HG03060 (cell line): Measurements from ENCODE around the gene ANKIB1.
"Not testable (repeated sequence)": the region's sequence is repeated elsewhere in the genome, so short reads cannot be mapped to it uniquely, and the experiment has no call there.

Experiments used
- ATAC-seq: cut with Tn5 transposase; IDR thresholded peaks from one replicate; pipeline ENCODE4 v1.9.1; 2021; ENCODE audit warnings: low read depth, moderate number of reproducible peaks; ENCODE audit not compliant: unreplicated experiment

The ANKIB1 gene

DNA sequence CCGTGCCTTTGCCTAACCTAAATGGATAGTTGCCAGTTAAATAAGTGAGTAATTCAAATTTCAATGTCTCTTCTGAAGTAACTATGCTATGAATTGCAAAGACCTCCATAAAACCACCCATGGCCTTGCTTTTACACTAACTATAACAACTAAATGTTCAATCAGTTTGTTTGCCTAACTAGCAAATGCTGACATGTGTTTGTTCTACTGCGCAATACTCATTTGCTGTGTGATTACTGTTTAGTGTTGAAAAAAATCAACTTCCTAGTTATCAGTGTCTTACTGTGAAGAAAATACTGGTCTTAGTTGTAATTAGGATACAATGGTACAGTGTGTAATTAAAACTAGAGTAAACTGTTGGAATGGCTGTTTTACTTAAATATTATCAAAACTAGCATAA, 154.2 kb downstream of the ANKIB1 start:
- no peak for ATAC-seq

DNA sequence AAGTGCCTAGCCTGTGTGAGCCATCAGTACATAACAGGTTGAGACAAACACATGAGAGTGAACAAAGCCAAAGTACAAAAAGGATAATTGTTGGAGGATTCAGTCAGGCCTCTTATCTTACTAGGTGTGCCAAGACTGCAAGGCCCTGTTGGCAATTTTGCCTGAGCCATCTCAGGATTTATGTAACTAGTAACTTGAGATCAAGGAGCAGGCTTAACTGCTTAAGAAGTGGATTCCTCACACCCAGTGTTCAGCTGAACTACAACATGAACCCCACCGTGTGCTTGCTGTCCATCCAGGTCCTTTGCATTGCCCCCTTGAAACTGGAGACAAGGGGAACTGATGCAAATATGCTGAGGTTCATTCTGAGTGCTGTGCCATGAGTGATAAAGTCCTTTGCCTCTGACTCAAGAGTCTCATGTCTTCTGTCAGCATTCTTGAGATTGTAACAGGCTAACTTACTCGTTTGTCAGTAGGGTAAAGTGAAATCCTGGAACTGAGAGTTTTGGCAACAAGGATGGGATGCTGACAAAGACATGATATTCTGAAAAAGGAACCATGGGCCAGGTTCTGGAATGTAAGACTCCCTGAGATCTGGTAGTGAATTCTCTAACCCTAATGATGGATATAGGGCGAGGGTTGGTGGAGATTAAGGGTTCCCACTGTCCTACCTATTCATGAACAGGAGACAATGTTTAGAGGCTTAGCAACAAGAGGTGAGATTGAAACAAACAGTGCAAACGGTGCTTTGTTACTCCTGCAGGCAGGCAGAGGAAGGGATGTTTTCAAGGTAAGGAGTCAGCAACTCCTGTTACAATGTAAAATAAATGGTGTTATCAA, 157.4 kb downstream of the ANKIB1 start:
- no peak for ATAC-seq

DNA sequence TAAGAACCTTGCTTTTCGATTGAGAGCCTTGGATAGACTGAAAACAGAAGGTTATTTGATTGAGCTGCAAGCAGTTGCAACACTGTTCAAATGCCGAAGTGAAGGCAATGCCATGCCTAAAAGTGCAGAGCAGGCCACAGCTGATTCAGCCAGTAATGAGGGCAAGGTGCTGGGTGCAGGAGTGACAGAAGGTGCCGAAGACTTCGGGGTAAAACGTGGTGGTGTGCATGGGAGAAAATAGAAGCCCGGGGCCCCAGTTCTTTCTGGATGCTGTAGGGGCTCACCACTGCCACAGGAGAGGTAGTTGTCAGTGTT, 157.9 kb downstream of the ANKIB1 start:
- ATAC-seq: no peak

DNA sequence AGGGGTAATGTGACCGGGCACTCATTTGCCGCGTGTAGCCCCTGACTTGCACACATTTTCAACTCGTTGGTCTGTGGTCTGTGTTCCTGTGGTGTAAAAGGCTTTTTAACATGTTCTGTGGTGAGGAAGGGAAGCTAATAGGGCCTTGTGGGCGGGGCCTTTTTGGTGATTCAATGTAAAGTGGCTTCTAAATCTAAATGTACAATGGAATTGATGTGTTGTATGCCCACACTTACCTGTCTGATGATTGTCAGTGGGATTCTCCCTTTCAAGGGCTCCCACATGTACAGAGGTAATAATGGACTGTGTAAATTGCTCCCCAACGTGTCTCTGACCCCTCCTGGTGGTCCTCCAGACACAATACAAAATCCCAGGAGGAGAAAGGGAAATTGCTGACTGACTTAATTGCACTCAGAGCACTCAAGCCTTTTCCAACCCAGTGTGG, 158.4 kb downstream of the ANKIB1 start:
- no peak for ATAC-seq

DNA sequence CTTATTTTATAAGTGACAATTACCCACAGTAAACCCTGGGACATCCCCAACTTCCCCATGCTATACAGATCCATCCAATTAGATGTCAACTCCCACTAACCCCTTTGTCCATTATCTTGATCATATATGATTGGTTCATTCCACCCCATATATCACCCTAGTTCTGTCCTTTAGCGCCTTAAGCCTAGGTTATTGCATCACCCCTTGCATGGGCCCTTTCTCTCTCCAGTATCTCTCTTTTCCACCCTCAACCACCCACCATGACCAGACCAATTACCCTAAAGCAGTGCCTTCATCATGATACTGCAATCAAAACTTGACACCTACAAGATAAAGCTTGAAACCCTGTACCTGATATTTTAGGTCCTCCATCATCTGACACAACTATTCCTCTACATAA, 163.6 kb downstream of the ANKIB1 start:
- no peak for ATAC-seq

DNA sequence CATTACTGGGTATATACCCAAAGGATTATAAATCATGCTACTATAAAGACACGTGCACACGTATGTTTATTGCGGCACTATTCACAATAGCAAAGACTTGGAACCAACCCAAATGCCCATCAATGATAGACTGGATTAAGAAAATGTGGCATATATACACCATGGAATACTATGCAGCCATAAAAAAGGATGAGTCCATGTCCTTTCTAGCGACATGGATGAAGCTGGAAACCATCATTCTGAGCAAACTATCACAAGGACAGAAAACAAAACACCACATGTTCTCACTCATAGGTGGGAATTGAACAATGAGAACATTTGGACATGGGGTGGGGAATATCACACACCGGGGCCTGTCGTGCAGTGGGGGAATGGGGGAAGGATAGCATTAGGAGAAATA, 164.4 kb downstream of the ANKIB1 start:
- ATAC-seq: not testable (repeated sequence)

DNA sequence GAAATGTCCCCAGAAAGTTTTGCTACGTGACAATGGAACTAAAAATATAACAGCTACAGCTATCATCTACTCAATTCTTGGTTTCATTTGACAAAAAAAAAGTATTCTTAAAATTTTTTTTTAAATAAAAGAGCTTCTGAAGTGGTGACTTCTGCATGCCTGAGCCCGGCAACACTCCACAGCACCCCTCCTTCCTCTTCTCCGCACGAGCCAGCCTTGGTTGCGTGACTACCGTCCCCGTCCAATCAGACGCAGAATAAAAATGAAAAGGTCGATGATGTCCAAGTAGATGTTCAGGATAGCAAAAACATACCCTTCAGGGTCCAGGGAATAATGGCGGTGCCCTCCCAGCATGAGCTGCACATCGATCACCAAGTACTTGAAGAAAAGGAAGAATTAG, 167.0 kb downstream of the ANKIB1 start:
- no peak for ATAC-seq

DNA sequence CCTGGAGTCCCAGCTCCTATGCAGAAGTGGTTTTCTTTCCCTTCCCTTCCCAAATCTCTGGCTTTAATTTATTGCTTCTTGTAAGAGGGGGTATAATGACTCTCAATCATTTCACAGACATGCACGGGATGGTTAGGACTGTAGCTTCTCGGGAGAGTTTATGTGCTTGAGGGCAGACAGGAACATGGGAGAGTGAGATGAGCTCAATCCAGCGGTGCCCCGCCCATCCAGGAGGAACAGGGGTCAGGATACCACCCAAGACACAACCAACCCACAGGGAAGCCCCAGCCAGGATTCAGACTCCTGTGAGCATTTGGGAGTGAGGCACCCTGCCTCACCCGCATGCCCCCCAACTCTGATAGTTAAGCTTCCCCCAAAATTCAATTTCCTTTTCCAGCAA, 167.8 kb downstream of the ANKIB1 start:
- no peak for ATAC-seq

DNA sequence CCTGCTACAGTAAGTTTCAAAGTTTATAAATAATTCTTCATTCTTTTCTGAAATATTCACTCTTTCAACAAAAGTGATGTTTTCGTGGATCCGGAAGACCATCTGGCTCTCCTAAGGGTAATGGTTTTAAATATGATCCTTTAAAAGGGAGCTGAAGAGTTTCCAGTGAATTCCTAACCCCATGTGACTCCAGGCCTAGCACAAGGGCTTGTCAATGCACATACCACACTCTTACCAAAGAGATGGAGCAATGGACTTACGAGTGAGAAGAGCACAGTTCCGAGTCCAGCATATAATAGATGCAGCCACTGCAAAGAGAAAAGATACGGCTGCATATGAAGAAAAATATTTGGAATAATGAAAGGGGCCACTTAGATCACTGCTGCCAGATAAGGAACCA, 169.5 kb downstream of the ANKIB1 start:
- ATAC-seq: no peak

DNA sequence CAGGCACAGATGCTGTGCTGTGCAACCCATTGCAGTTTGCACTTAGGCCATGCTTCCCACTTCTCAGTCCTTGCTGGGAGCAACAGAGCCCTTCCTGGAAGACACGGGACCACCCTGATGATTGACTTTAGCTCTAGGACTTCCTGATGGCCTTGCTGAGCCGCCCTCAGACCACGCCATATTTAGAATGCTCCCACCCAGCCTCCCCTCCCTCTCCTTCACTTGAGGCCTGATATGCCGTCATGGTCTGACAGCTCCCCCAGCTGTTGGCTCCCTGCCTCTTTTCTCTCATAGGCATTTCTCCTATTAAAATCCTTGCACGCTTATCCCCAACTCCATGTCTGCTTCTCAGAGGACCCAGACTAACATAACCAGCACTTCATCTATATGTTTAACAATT, 172.1 kb downstream of the ANKIB1 start:
- no peak for ATAC-seq

DNA sequence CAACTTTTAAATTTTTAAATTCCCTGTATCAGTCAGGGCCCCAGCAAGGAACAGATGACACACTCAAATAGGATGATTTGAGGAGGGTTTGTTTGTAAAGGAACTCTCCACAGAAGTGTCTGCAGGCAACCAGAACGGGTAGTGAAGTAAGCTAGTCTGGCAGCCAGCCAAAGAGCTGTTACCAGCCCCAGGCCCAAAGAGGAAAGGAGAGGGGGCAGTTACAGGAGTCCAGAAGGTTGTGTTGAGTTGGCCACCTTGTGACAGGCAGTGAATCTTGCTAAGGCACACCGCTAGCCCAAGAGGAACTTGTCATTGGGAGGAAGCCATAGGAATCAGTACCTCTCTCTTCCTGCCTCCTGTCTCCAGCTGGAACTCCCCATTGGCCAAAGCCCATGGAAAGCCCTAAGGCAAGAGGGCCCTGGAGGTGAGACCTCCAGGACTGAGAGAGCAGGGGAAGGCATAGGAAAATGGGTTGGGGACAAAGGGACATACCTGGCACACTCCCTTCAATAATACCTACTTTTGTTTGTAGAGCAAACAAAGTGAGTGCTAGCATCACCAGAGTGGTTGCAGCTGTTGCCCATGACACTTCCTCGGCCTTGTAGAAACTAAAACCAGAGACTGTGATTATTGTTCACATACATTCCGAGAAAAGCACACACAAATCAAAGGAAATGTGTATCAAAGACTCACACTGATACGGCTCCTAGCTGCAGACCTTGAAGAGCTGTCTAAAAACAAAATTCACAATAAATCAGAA, 176.1 kb downstream of the ANKIB1 start:
- no peak for ATAC-seq

DNA sequence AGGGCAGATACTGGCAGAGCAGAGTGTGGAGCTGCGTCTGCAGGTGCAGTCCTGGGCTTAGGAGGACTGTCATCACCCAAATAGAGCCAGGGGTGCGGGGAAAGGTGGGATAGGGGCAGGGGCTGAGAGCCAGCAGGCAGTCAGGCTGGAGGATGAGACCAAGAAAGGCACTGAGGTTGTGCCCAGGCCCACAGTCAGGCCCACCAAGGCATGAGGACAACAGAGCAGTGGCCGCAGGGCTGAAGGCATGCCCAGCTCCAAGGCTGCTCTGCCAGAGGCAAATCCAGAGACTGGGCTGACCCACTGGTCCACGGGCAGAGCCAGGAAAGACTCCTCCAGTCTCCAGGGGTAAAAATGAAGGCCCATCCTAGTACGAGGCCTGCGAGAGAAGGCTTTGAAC, 177.2 kb downstream of the ANKIB1 start:
- no peak for ATAC-seq

DNA sequence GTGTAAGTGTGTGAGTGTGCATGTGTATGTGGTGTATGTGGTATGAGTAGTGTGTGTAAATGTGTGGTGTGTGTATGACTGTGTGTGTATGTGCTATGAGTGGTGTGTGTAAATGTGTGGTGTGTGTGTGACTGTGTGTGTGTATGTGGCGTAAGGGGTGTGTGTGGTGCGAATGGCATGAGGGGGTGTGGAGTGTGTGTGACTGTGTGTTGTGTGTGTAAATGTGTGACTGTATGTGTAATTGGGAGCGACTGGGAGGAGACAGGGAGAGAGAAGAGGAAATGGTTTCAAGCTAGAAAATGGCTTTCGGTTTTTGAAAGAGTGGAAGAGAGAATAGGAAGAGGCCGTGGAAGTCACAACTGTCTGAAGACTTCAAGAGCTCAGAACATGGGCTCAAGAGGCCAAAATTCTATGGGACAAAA, 177.9 kb downstream of the ANKIB1 start:
- no peak for ATAC-seq

DNA sequence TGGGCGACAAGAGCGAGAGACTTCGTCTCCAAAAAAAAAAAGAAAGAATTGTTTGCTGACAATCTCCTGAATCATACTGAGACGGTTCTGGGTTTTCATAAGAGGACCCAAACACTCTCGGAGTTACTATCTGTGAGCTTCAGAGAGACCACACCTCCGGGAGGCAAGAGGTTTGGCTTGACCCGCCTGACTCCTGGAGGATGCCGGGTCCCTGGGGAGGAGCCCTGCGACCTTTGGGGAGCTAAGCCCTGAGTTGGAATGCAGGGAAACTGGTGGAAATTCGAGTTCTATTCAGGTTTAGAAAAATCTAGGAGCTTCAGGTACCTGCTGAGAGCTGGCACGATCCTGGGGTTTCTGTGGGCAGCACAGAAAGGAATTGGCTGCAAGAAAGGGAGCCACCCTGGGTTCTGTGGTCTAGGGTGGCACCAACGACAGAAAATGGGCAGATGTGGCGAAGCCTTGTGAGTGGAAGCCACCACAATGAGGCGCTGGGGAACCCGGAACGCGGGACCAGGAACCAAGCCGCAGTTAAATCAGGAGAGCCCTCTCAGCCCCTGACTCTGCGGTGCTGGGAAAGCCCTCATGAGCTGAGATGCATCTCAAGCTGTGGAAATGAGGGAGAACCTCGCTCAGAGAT, 179.7 kb downstream of the ANKIB1 start:
- no peak for ATAC-seq

DNA sequence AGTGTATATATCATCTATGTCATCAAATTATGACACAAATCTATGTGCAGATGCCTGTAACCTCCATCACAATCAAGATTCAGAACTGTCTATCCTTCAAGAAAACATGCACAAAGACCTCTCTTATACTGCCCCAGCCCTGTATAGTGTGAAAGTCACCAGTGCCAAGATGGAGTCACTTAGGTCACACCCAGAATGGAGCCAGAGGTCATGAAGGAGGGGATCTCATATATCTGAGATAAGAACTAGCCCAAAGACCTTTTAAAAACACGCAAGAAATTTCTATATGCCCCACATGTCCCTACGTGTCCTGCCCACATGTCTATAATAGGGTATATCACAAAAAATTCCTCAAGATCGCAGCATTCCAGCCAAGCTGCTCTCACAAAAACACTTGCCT, 181.4 kb downstream of the ANKIB1 start:
- no peak for ATAC-seq

DNA sequence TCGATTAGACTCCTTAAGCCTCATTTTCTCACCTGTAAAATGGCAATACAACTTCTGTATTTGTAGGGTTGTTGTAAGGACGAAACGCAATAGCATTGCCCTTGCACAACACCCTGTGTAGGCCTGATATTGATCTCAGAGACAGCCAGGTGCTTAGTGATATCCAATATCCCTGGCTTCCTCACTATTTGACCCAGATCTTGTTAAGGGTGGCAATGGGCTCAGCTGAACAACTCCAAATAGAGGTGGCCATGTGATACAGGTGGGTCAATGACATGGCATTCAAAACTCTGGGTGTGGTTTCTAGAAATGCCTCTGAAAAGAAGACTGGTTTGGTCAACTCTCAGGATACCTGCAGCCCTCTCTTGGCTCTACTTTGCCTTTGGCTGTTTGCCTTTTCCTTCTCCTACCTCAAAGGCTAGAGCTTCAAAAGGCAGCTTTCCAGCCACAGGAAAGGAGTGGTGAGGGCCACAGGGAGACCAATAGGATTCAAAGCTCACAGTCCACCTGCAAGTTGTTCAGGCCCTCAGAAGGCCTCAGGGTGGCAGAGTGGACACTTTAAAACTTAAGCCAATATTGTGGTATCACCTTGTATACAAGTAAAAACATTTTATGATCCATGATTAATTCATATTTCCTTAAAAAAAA, 186.6 kb downstream of the ANKIB1 start:
- no peak for ATAC-seq

DNA sequence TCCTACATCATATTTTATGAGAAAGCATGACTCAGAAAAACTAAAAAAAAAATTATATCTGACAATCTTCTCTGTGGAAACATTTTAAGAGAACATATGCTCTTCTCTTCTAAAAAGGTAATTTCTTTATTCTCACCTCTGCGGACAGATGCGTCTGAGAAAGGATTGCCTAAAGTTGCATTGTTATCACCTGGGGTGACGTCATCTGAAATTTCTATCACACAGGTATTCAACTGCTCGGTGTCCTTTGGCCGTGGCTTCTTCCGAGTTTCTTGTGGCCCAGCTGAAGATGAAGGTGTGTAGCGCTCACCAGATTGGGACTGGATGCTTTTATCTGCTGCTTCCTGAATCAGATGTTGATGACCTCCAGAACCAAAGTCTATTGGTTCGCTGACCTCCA, 187.2 kb downstream of the ANKIB1 start:
- ATAC-seq: no peak

DNA sequence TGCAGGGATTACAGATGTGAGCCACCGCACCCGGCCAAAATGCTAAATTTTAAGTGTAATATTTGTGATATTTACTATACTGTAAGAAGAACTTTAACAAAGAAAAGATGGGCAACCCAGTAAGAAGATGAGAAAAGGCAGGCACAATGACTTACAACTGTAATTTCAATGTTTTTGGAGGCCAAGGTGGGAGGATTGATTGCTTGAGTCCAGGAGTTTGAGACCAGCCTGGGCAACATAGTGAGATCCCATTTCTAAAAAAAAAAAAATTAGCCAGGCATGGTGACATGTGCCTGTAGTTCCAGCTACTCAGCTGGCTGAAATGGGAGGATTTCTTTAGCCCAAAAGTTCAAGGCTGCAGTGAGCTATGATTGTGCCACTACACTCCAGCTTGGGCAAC, 189.8 kb downstream of the ANKIB1 start:
- ATAC-seq: no peak

DNA sequence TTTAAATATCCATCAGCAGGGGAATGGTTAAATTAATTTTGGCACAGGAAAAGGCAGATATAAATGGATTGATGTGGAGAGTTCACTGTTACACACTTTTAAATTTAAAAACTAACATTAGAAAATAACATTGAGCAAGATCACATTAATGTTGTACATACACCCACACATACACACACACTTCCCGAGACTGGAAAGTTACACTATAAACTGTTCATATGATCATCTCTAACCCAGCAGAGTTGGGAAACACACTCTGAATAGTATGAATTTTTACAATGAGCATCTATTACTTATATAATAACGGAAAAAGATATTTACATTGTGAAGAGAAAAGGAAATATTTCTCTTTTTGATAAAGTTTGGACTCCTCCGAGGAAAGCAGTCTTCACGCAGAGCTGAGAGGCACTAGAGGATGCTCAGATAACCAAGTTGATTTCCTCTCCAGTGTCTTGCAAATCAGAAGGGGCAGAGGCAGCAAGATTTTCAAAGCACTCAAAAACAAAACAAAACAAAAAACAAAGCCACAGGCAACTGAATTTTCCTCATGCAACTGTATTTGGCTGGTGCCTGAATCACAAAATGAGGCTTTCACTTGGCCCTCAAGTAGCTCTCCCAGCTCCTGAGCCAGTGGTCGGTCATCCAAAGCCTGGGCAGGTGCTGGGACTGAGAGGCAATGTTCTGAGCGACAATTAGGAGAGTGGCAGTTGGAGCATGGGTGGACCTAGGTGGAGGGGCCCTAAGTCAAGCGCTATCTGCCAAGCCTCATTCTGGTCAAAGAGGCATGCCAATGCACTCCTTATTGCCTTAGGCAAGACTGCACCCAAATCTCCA, 191.1 kb downstream of the ANKIB1 start:
- no peak for ATAC-seq

DNA sequence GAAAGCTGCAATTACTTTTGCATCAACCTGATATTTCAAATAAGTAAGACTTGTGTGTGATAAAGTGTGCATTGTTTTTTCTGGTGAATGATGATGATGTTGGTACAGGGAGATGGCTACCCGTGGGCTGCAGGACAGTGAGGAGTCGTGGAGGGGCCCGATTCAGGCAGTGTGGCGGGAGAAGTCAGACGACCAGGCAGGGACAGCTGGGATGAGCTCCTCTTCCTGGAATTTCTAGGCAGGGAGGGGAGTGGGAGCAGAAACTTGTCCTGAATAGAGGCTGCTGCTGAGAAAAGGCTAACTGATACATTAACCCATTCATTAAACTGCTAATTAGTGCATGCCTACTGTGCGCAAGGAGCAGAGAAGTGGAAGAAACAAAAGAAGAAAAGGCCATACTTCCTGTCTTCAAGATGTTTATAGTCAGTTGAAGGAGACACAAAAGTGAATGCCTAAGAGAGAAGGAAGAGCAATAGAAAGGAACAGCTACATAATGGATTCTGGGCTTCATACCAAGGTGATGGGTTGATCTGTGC, 192.2 kb downstream of the ANKIB1 start:
- no peak for ATAC-seq
